Left ventricle myocardium inferior (tissue), 1 donor: ENCODE results near the gene CLCNKA. TPM values are rescaled to one million over a fixed set of nuclear protein-coding genes. Genes with fewer than 3 reads are reported as not detected.

Experiments used
- DNase-seq: peaks from one replicate; pipeline ENCODE4 v3.0.0-alpha.2; 2020
- H3K27ac ChIP-seq: fragments of 200-600 bp; replicated peaks from 2 replicates; pipeline ENCODE4 v1.8.0; 2021
- H3K27me3 ChIP-seq: fragments of 200-600 bp; 2 replicates; pipeline ENCODE4 v1.8.0; 2021; ENCODE audit warnings: low read depth
- H3K36me3 ChIP-seq: fragments of 200-600 bp; 2 replicates; pipeline ENCODE4 v1.8.0; 2021
- H3K4me1 ChIP-seq: fragments of 200-600 bp; 2 replicates; pipeline ENCODE4 v1.8.0; 2021
- H3K4me3 ChIP-seq: fragments of 200-600 bp; 2 replicates; pipeline ENCODE4 v1.8.0; 2021; ENCODE audit warnings: mild to moderate bottlenecking, moderate library complexity
- H3K9me3 ChIP-seq: fragments of 200-600 bp; replicated peaks from 2 replicates; pipeline ENCODE4 v1.8.0; 2021
- CTCF ChIP-seq: fragments of 200-600 bp; IDR thresholded peaks from 2 replicates; pipeline ENCODE4 v1.8.0; 2021; ENCODE audit warnings: antibody characterized with exemption, mild to moderate bottlenecking, borderline replicate concordance
- intact Hi-C: fragments of 100-400 bp; cut with micrococcal nuclease; formaldehyde crosslinking; loops from one replicate; pipeline ENCODE4 v1.11.0; 2022
- long read RNA-seq: library from polyadenylated mRNA; unstranded; transcript quantifications from one replicate; pipeline ENCODE4 v2.0.0, GENCODE V29; 2021
- total RNA-seq: library from RNA; stranded (reverse); fragmentation: NEBNext Ultra II Directional; extraction: Animal tissue kit (Norgen Biotek cat#: 25700); gene quantifications from one replicate; pipeline ENCODE4 v1.2.1, GENCODE V29; 2021
- donor health status: DM: no; HTN: yes; CAD: no; lungs with severe emphysema.

CLCNKA gene
- 0.16 TPM for total RNA-seq
- long read RNA-seq, partial matches to known transcripts: 1 of 1 reads
- long read RNA-seq, other reads (novel, unspliced or antisense): 0 of 1 reads

- no peak for TF ChIP-seq CTCF
- Histone ChIP-seq H3K27ac (peak within 1 kb of the TSS; percentile 97), H3K9me3 (no peaks in the 10 kb centered on the region), H3K36me3 (peaks cover 7% of the 10 kb centered on the region), H3K4me3 (no peak within 1 kb of the TSS), H3K27me3 (peaks cover under 1% of the 10 kb centered on the region), H3K4me1 (peaks cover 52% of the 10 kb centered on the region)
- no peak for DNase-seq
- intact Hi-C loops: no loop called here
These were observed at the start of gene CLCNKA for GRCh38 chr1:16021681-16022080. Gene CLCNKA (plus strand): TSS chr1:16022036. CDS start chr1:16022620, 584 bp downstream.

- peaks cover 42% of the 10 kb centered on the region for H3K36me3 ChIP-seq
- no peak overlapping the region for H3K27ac ChIP-seq
- H3K4me1 ChIP-seq: peaks cover 40% of the 10 kb centered on the region
- TF ChIP-seq CTCF: no peak
- no peak overlapping the region for H3K4me3 ChIP-seq
- DNase-seq: no peak
- intact Hi-C loops: no loop called here
- H3K27me3 ChIP-seq: no peaks in the 10 kb centered on the region
- peaks cover 4% of the 10 kb centered on the region for H3K9me3 ChIP-seq
These were observed 49.4 kb upstream of the CLCNKA start for GRCh38 chr1:15972409-15972808.

GRCh38 chr1:15973772-15974171 lies 48.1 kb upstream of the CLCNKA start:
- Histone ChIP-seq H3K4me3 (no peak overlapping the region), H3K36me3 (peaks cover 36% of the 10 kb centered on the region), H3K27me3 (no peaks in the 10 kb centered on the region), H3K9me3 (peaks cover 4% of the 10 kb centered on the region), H3K4me1 (peaks cover 40% of the 10 kb centered on the region), H3K27ac (no peak overlapping the region)
- DNase-seq: no peak
- TF ChIP-seq CTCF: no peak
- intact Hi-C loops: no loop called here

- Histone ChIP-seq H3K27ac (no peak overlapping the region), H3K27me3 (no peaks in the 10 kb centered on the region), H3K4me1 (peaks cover 40% of the 10 kb centered on the region), H3K36me3 (peaks cover 26% of the 10 kb centered on the region), H3K4me3 (peak overlapping the region; percentile 98), H3K9me3 (peaks cover 4% of the 10 kb centered on the region)
- no peak for TF ChIP-seq CTCF
- no peak for DNase-seq
- intact Hi-C loops: no loop called here
These were observed 47.0 kb upstream of the CLCNKA start for GRCh38 chr1:15974855-15975254.

- DNase-seq: peak; percentile 69
These were observed 46.5 kb upstream of the CLCNKA start for GRCh38 chr1:15975358-15975804.

More at GRCh38 chr1:15975358-15975804, 46.5 kb upstream of the CLCNKA start:
- H3K27ac ChIP-seq: peak overlapping the region; percentile 88
- peaks cover 4% of the 10 kb centered on the region for H3K9me3 ChIP-seq
- intact Hi-C loops: no loop called here
- no peaks in the 10 kb centered on the region for H3K27me3 ChIP-seq
- peaks cover 21% of the 10 kb centered on the region for H3K36me3 ChIP-seq
- no peak for TF ChIP-seq CTCF
- H3K4me1 ChIP-seq: peaks cover 40% of the 10 kb centered on the region
- peak overlapping the region; percentile 98 for H3K4me3 ChIP-seq
